Gastroesophageal sphincter (tissue), 3 donors: ENCODE results near the gene PTGES3L.

Source experiments
- CTCF ChIP-seq, 4 experiments: fragments of 200-600 bp in 2 of 4; fragments of 450-650 bp in 2 of 4; sonication (generic) in 1 of 4; IDR thresholded peaks; one replicate each; pipeline ENCODE4 v1.5.1; 2017 to 2019; ENCODE audit warnings: antibody characterized with exemption in 4 of 4, mild to moderate bottlenecking in 2 of 4, moderate library complexity in 2 of 4
- POLR2A ChIP-seq, 2 donors: fragments of 450-650 bp; IDR thresholded peaks; one replicate each; pipeline ENCODE4 v1.6.1; 2017; ENCODE audit warnings: antibody characterized with exemption in 2 of 2, mild to moderate bottlenecking in 2 of 2, moderate library complexity in 1 of 2

GRCh38 chr17:42975265-42975664 is 4.6 kb downstream of the PTGES3L start:
- TF ChIP-seq CTCF (IDR thresholded peaks at IDR 0.05) = no peak
- TF ChIP-seq POLR2A (IDR thresholded peaks at IDR 0.05) = no peak
